HEK293 (cell line): ENCODE results near the gene FUCA1.

Experiments
- KLF10 ChIP-seq: fragments of 450-650 bp; IDR thresholded peaks from 2 replicates; pipeline ENCODE4 v1.5.1; 2018; ENCODE audit warnings: missing biosample characterization, mild to moderate bottlenecking, missing genetic modification characterization
- ZNF398 ChIP-seq: fragments of 450-650 bp; formaldehyde crosslinking; IDR thresholded peaks from 2 replicates; pipeline ENCODE4 v1.5.1; 2017; ENCODE audit warnings: missing biosample characterization, missing genetic modification characterization
- ZNF48 ChIP-seq: fragments of 450-650 bp; formaldehyde crosslinking; IDR thresholded peaks from 2 replicates; pipeline ENCODE4 v1.5.1; 2016; ENCODE audit warnings: missing biosample characterization, missing genetic modification characterization
- ZNF670 ChIP-seq: fragments of 450-650 bp; formaldehyde crosslinking; IDR thresholded peaks from 2 replicates; pipeline ENCODE4 v1.5.1; 2016; ENCODE audit warnings: missing biosample characterization, missing genetic modification characterization, low read depth
- ZNF747 ChIP-seq: fragments of 450-650 bp; formaldehyde crosslinking; IDR thresholded peaks from 2 replicates; pipeline ENCODE4 v1.5.1; 2016; ENCODE audit warnings: missing biosample characterization, missing genetic modification characterization
- ZNF776 ChIP-seq: fragments of 450-650 bp; formaldehyde crosslinking; IDR thresholded peaks from 2 replicates; pipeline ENCODE4 v1.5.0; 2017; ENCODE audit warnings: missing biosample characterization, missing genetic modification characterization, borderline replicate concordance
- ZNF837 ChIP-seq: fragments of 450-650 bp; formaldehyde crosslinking; IDR thresholded peaks from 2 replicates; pipeline ENCODE4 v1.5.1; 2016; ENCODE audit warnings: missing biosample characterization, missing genetic modification characterization

GRCh38 chr1:23910144-23910543 is 42.1 kb upstream of the FUCA1 start:
- TF ChIP-seq ZNF837 (tag by site-specific recombination), result no peak
- no peak for TF ChIP-seq ZNF48 (tag by site-specific recombination)
- TF ChIP-seq ZNF398 (tag by site-specific recombination), result no peak
- no peak for TF ChIP-seq ZNF670 (tag by site-specific recombination)
- TF ChIP-seq ZNF747, result no peak
- no peak for TF ChIP-seq ZNF776 (tag by site-specific recombination)
- TF ChIP-seq KLF10 (tag by site-specific recombination), result no peak
